GM12874 (cell line): Measurements from ENCODE around the gene SPATS2.

Source experiments
- CTCF ChIP-seq: IDR thresholded peaks from 2 replicates; pipeline ENCODE4 v1.5.1; 2011; ENCODE audit warnings: low read depth, mild to moderate bottlenecking, control low read depth, low read length, moderate library complexity; ENCODE audit not compliant: insufficient read depth

Gene SPATS2

GRCh38 chr12:49543221-49543913, 176.1 kb downstream of the SPATS2 start:
- no peak for TF ChIP-seq CTCF

GRCh38 chr12:49543914-49544815, 176.9 kb downstream of the SPATS2 start:
- TF ChIP-seq CTCF: no peak

GRCh38 chr12:49545815-49546214, 178.6 kb downstream of the SPATS2 start:
- TF ChIP-seq CTCF: no peak

- TF ChIP-seq CTCF: no peak
These were observed 179.2 kb downstream of the SPATS2 start for GRCh38 chr12:49546481-49546880.

GRCh38 chr12:49547090-49547690, 179.9 kb downstream of the SPATS2 start:
- TF ChIP-seq CTCF: no peak

GRCh38 chr12:49548481-49548821, 181.2 kb downstream of the SPATS2 start:
- TF ChIP-seq CTCF: no peak
